8988T (cell line): ENCODE measurements around the gene ATF6.

ENCODE experiments used
- DNase-seq: peaks from one replicate; pipeline ENCODE4 v3.0.0; 2011

The ATF6 gene

DNA sequence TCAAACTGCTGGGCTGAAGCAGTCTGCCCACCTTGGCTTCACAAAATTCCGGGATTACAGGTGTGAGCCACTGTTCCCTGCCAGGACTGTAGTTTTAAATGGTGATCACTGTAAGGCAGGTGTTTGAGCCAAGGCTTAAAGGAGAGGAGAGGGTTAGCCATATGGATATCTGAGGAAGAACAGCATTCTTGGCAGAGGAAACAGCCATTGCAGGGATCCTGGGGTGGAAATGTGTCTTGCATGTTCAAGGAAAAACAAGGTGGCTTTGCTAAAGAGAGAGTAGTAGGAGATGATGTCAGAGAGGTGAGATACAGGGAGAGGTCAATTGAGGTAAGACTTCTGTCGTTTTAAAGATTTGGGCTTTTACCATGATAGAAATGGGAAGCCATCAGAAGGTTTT, 73.5 kb downstream of the ATF6 start:
- DNase-seq, result no peak

DNA sequence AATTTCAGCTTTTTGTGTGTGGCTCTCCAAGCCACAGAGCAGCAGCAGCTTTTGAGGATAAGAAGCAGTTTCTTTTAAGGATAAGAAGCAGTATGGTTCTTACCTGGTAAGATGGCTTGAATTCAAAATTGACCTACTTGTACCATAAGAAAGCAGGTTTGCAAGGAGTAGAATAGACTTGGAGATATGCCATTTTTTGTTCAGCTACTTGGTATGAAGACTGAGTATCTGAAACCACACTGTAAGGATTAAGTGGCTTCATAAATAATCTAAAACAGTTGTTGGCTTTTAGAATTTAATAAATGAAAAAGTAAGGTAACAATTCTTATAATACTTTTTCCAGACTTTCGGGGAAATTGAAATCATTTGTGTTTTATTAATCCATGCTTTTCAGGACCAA, 74.2 kb downstream of the ATF6 start:
- no peak for DNase-seq

DNA sequence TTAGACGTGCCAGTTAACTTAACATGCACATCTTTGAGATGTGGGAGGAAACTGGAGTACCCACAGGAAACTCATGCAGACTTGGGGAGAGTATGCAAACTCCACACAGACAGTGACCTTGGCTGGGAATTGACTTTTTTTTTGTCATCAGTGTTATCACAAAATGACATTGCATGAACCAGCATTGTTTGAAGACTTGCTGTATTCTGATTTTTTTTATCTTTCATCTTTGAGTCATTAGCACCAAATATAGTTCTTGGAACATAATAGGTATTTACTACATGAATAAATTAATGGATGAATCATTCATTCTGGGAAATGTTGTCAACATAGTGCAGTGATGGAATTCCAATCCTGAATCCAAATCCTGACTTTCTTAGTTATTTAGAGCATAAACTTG, 77.0 kb downstream of the ATF6 start:
- DNase-seq, result no peak

DNA sequence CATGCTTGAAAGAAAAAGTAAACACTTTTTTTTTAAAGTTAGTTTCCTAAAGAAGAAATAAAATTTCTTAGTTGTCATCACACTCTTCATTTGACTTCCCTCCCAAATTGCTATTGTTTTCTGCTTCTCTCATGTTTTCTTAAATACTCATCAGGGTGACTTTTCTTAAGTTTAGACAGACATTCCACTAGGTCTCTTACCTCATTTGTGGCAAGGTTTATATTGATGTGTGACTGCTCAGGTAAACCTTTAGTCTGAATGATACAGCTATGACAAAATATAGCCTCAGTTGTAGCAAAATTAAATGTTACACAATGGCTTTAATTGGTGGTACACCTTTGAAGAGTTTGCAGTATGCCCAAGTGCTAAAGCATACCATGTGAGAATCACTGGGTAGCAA, 78.6 kb downstream of the ATF6 start:
- DNase-seq, result no peak

DNA sequence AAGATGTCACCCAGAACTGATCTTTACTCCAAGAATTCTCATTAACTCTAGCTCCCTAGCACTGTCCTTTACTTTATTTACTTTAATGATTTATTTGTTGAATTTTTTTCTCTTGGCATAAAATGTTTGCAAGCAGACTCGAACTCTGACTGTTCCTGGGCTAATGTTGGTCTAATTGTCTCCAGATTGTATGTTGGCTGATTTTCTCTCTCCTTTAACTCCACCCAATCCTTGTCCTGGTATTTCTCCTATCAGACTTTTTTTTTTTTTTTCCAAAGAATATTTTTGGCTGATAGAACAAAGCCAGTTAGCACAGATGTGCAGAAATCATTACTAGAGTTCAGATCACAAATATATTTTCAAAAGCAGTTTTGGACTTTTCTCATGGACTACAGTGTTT, 82.6 kb downstream of the ATF6 start:
- DNase-seq, result no peak

DNA sequence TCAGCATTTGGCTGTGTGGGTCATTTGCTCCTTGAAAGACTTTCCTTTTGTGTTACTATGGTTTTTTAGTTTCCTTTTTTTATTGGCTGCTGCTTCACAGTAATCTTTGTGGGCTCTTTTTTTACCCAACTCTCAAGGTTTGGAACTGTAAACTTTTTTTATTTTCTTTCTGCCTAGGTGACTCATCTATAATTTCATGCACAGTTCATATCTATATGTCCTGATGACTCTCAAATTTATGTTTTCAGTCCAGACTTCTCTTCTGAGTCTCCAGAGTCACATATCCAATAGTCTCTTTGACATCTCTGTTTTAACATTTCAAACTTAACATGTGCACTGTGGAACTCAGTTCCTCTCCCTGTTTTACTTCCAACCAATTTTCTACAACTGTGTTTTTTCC, 83.4 kb downstream of the ATF6 start:
- no peak for DNase-seq

DNA sequence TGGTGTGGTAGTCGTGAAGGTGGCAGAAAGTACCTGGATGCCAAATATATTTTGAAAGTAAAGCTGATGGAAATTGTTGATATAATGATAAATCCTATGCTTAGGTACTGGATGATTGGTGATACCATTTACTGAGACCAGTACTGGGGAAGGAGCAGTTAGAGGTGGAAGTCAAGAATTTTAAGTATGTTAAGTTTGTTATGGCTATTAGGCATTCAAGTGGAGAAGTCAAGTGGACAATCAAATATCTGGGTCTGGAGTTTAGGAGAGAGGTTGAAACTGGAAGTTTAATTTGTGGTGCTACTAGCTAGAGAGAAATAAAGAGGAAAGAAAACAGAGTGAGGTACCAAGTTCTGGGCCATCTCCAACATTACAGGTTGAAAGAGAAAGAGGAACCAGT, 89.1 kb downstream of the ATF6 start:
- no peak for DNase-seq

DNA sequence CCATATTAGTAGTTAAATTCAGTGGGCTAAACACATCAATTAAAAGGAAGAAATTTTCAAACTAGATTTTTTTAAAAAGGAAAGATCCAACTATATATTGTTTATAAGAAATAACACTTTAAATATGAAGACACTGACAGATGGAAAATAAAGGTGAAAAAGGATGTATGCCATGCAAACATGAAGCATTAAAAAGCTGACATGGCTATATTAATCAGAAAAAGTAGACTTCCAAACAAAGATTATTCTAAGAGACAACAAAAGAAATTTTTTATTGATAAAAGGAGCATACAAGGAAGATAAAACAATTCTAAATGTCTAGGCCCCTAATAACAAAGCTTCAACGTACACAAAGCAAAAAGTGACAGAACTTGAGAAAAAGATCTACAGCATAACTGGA, 92.2 kb downstream of the ATF6 start:
- DNase-seq, result no peak

DNA sequence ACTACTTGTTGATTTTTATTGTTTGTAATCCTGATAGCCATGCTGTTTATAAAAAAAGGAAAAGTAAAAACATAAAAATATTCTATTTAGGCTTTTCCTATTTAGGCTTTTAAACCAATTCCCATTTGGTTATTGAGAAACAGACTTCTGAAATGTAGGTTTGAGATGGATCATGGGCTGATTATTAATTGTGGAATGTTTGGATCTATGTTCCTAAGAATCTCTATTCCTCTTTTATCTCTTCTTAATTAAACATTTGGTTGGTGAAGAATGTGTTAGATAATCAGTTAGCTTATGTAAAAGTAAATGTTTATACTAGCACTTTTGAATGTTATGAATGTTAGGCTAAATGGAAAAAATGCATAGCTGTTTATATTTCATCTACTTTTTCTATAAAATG, 97.4 kb downstream of the ATF6 start:
- no peak for DNase-seq

DNA sequence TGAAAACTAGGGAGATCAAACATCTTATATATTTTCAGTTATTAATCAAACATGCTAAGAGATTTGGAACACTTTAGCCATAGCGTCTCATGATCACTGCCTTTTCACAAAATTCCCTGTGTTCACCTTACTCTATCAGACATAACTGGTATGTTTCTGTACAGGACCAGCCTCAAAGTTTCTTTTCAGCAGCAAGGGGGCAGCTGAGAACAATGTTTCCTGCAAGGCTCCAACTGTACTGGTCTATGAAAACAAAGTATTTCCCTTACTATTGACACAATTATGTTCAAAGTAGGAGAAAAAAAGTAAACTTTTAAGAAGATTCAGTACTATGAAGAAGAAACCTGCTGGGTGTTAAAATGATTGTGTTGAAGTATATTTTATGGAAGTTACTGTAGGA, 98.5 kb downstream of the ATF6 start:
- DNase-seq, result no peak

DNA sequence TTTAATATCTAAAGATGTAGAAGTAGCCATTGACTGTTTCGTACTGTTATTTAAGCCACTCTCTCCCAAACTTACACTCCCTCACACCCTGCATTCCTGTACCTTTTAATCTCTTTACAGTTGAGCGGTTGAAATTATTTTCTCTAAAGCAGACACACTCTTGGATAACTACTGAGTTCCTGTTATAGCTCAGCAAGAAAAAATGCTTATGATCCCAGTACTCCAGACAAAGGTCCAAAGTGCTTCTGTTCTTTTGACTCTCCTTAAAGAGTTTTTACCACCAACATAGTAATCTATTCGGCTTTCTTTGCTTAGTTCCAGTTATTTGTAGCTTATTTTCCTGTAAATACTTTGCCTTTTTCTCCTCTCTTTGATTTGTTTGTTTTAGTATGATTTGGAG, 100.1 kb downstream of the ATF6 start:
- no peak for DNase-seq

DNA sequence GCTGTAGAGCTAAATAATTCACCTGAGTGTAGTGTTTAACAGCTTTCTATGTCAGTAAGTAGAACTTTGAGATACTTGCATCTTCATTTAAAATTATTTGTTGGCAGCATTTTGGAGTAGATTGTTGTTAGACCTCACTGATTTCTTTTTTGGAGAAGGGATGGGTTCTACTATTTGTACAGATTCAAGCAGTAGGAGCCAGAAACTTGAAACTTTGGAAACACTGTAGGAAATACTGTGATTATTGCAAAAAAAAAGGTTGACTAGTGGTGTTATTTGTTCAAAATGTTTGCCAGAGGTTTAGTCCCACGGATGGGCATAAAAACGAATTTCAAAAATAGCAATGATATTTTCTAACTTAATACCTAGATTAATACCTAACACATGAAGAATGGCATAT, 102.7 kb downstream of the ATF6 start:
- DNase-seq, result no peak

DNA sequence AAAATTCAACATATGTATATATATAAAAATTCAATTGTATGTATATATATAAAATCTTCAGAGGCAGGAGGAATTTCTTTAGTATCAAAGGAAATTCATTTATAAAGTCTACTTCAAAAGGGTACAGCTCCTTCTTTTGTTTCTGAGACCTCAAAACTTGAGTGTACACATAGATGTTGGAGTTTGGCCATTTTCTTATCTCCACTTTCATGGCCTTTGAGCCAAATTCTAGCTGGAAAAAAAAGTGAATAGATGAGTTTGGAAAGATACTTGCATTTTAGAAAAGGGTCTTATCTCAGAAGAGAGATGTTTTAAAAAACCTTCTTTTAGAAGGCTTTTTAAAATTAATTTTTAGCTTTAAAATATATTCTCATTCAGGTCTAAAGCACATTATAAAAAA, 103.2 kb downstream of the ATF6 start:
- DNase-seq, result no peak

DNA sequence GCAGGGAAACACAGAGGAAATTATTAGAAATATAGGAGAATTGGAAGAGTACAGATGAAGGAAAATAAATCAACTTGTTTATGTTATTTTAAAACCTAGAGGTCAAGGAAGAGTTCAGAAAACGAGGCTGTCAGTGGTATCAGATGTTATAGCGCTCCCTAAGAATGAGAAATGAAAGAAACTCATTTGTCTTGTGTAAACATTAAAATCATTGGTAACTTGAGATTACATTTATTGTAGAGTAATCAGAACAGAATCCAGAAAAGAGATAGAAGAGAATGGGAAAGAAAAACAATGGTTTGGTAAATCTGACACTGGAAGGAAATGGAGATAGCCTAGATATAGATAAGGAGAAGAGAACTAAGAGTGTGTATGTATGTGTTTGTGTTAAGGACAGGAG, 106.4 kb downstream of the ATF6 start:
- DNase-seq, result no peak

DNA sequence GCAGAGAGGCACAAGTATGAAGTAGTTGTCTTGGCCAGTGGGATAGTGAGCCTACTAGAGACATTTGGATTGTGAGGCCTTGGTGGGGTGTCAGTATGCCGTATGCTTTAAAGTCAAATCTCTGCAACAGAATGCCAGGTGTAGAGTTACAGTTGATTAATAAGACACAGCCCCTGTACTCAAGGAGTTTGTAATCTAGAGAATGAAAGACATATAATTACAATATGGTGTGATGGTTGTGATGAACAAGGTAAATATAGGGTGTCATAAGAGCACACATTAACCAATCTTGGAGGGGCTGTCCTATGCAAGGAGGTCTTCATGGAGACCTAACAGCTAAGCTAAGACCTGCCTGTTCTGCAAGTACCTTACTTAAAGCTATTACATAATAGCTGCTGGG, 113.1 kb downstream of the ATF6 start:
- DNase-seq, result no peak

DNA sequence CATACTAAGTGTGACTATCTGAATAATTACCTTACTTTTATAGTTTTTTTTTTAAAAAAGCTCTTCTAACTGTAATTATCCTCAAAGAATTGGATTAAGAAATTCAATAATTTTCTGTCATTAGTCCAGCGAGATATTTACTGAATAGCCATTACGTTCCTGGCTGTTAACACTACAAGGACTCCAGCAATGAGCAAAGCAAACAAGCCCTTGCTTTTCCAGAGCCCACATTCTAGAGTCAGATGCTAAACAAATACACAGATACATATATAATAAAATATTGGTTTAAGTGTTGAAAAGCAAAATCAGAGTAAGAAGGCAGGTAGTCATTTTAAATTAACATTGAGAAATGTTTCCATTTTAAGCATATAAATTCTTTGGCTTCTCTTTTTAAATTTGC, 118.4 kb downstream of the ATF6 start:
- DNase-seq, result no peak

DNA sequence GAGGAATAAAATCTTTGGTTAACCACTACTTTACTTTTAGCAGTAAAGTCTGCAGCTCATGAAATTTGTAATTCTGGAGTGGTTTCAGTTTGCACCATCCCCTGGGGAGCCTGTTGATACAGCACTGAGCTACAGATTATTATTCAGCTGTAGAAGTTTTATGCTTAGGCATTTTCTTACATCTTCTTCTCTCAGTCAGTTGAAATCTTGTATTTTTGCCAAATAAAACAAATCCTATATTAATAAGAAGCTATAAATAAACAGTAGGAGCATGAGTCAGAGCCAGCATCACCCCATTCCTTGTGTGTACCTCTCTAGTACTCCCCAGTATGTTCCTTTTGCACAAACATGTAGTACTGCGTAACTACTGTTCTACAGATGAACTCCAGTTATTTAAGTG, 118.9 kb downstream of the ATF6 start:
- DNase-seq, result no peak

DNA sequence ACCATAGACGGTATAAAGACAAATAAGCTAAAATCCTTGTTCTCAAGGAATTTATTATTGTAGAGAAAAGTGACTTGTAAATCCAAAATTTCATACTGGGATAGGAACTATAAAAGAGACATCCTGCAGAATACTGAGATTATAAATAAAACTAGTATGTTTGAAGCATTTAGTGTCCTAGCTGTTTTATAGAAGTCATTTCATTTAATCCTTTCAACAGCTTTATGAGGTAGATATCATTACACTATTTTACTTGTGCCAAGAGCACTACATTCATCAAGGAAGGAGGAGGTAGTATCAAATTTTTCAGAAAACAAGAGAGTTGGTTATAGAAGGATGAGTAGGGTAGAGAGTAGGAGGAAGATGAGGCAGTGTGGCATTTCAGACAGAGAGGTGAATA, 119.6 kb downstream of the ATF6 start:
- DNase-seq, result no peak

DNA sequence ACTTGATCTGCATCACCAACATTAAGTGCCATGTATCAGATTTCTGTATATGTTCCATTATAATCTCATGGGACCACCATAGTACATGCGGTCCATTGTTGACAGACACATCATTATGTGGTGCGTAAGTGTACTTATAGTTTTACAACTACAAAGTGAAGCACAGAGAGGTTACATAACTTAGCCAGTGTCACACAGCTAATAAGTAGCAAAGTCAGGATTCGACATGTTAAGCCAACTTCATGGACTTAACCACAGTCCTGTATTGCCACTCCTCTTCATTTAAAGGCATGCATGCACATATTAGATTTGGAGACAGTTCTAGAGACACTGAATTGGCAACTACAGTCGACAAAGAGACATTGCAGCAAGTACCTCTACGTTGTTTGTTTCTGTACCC, 120.5 kb downstream of the ATF6 start:
- DNase-seq, result no peak

DNA sequence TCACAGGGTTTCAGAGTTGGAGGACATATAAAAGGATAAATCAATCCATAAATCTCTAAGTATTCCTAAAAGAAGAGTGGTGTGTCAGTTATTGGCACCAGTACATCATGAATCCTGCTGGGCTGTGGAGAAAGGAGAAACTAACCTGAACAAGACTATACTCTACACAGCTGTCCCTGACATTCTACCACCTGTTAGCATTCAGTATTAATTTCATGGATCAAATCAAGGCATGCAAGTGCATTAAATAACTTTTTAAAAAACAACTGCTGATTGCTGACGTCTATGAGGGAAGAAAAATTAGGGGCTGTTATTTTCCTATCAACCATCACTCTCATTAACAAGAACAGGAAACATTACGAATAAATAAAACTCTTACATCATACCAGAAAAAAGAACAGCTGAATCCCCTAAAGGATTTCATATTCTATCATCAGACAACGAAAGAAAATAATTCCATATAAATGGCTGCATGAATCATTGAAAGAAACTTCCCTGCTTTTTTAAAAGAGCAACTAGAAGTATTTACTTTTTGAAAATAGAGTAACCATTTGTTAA, 121.7 kb downstream of the ATF6 start:
- no peak for DNase-seq

DNA sequence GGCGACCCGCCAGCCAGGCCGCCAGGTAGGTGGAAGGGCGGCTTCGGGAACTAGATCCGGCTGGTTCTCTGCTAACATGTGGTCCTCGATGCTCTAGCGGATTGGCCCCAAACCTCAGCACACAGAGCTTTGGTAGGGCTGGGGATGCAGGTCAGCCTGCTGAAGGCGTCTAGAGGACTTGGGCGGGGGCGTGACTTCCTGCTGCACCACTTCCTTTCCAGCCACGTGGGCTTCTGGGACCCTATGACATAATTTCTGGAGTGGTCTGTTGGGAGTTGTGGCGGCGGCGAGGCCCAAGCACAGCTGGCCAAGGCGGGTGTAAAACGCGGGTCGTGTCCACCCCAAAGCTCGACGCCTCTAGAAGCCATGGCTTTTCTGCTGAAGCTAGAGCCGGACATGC, 124.5 kb downstream of the ATF6 start:
- no peak for DNase-seq

DNA sequence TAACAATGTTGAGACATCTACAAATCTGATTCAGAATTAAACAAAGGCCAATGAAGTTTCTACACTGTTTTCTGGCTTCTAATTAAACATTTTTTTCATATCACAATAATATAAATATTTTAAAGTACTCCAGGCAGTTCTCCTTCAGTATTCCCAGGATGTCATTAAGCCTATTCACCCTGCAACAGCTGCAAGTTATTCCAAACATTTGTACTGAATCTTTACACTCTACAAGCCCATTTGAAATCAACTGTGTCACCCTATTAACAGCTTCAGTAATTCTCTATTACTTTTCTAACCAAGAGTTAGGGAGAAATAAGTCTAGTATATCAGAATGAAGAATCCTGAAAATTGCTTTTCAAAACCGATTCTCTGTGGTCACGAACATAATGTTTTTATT, 133.0 kb downstream of the ATF6 start:
- no peak for DNase-seq

DNA sequence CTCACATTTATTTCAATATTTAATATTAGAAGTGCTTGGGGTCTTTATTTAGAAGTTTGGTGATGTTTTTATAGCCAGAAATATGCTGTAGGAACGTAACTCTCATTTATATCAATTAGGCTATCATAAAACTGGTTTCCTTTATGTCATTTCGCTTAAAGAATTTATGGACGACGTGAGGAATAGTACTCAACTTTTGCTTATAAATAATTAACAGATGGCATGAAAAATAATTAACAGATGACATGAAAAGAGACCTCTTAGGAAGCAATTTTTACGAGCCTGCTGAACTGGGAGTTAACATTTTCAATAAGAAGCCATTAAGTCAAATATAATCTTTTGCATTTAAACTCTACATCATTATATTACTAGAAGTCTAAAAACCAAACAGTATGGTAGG, 134.0 kb downstream of the ATF6 start:
- no peak for DNase-seq

DNA sequence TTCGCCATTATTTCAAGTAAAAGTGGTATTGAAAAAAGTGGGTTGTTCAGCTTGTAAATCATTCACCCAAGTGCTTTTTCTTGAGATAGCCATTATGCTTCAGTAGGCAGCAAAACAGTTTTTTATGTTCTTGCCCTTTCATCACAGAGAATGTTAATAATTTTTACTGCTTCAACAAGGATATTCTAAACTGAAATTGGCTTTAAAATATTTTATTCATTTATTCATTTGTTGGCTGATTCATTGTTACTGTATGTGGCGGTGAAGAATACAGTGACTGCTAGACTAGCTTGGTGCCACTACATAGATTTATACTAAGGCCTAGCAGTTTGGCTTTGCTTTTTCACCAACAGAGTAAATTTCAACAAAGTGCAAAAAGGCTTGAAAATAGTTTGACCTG, 136.1 kb downstream of the ATF6 start:
- no peak for DNase-seq

DNA sequence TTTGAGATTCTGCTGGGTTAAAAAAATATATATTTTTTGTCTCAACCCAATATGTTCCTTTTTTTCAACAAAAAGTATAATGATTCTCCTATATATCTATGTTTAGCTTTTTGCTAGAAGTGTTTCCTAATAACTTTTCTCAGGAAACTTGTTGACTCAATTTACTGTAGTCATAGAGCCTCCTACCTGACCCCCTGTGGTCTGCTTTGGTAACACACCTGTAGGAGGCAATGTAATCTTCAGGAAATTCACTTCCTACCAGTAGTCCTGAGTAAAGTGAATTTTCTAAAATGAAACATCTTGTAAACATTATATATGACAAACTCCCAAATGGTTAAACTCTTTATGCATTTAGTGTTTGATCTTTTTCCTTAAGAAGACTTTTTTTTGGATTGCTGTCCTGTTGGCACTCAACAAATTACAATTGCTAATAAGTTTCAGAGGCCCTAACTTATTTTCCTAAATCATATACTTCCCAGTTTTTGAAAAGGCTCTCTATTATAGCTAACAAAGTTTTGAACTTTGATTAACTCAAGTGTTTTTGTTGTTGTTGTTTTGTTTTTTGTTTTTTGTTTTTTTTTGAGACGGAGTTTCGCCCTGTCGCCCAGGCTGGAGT, 139.3 kb downstream of the ATF6 start:
- DNase-seq, result peak; percentile 23

DNA sequence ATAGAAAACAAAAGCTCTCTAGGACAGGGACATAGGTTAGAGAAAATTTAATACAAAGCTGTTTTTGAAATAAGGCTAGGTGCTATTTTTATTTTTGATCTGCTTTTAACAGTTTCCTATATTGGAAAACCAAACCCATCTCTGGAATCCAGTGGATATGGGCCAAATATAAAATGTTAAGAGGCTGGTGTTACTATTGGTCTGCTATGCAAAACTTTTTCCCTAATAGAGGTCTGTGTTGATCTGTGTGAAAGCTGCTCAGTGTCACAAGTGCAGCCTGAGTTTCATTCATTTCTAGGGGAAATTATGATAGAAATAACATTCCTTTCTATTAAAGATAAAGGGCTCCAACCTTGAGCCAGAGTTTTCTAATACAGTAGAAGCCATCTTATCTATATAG, 141.1 kb downstream of the ATF6 start:
- no peak for DNase-seq
